ENCODE measurements around the gene SEZ6.

SEZ6 gene

DNA sequence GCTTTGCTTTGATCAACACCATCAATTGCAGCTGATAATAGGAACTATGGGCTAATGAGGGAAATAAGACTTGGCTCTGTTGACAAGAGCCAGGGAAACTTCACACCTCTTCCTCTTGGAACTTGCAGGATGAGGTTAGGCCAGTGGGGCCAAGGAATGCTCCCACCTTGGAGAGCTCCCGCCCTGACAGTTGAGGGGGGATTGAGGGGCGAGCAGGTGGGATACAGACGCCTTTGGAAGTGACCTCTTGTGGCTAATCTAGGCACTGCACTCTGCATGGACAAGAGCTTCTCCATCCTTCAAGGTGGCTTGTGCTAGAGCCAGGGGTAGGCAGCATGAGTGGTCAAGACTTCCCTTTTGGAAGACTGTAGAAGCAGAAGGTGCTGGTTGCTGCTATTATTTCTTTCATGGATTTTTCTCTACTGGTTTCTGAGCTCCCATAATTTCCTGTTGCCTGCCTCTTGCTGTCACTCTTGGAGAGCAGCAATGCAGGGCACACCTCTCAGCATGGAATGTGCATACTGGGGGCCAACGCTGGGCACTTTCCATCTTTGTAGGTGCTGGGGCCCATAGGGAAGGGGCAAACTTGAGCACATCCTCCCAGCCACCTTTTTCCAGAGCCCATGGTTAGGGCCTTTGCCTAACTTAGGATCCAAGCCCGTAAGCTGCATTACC lies 52.3 kb downstream of the SEZ6 start:
- DNase-seq = peak in 3 of 14 donors; percentile 26 to 33 (median 27)

GRCh38 chr17:28951991-28952975 lies 53.5 kb downstream of the SEZ6 start:
- peak; percentile 79 to 100 (median 96) for DNase-seq

DNA sequence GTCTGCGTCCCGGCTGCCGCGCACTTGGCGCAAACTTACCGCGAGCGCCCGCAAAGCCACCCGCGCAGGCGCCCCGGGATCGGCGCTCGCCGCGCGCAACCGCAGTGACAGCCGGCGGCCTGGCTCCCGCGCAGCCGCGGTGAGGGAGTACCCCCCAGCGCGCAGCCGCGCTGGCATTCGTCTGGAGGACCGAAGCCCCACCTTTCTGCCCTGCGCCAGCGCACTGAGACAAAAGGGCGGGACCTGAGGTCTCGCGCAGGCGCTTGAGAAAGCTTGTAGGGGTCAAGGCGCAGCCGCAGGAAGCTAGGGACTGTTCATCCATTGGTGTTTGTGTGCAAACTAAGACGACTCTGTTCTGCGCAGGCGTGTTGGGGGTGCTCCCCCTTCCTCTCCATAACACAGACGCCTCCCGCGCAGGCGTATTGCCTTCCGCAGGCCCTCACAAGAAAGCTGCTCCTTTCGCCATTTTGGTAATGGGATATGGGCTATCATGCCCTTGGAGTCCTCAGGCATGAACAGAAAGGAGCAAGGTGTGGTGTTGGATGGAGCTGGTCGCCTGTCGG lies 54.3 kb downstream of the SEZ6 start, which contains the start of gene PHF12:
Gene PHF12, minus strand, starts transcription at position 91 of the 563 bp plus-strand sequence. CDS start 558 bp downstream, outside the sequence.
- peak; percentile 91 to 100 (median 99) for DNase-seq

DNA sequence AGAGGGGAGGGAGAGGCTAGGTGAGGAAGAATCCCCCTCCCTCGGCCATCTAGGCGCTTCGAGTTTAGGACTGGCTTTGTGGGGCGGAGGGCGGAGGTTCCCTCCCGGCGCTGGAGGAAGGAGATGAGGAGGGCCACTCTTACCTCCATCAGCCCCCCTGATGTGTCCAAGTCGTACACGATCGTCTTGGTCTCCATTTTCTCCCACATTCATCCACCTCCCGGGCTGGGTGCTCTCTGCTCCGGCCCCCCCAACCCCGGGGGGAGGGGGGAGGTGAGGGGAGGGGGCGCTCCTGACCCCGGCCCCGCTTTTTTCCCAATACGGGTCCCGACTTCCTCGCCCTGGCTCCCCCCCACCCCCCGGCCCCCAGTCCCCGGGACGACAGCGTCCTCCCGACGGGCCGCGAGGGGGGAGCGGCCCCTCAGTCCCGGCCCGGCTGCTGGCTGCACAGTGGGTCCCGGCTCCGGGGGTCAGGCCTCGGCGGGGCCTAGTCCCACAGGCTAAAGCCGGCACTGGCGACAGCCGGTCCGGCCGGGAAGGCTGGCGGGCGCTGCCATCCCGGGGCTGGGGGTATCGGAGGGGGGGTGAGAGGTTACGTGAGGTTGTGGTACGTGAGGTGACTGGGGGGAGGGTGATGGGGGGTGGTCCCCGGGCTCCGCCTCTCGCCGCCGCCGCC lies 54.9 kb downstream of the SEZ6 start:
- no peak for DNase-seq

DNA sequence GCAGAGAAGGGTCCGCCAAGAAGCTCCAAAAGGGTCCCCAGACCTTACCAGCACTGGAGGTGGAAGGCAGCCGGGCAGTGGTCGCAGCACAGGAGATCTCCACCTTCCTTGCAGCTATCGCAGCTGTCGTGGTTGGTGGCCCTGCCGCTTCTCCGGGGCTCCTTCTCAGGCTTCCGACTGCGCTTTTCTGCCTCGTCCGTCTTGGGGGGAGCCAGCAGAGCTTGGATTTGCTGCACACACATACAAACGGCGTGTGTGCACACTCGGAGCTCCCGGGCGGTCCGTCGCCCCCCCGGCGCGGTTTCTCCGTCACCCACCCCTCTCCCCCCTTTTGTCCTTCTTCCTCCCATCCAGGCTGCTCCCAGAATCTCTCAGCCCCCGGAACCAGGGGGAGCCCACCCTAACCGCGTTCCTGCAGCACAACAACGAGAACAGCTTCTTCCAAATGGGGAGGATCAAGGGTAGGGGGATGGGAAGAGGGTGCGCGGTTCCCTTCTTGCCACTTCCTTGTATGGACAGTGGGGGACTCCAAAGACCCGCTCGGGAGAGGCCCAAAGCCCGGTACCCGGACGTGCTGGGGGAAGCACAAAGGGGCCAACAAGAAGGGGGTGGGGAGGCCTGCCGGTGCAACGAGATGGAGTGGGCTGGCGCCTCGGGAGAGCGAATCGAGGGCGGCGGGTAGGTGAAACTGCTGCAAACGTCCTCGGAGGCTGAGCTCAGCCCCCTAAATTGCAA lies 55.6 kb downstream of the SEZ6 start:
- DNase-seq = peak in 11 of 14 donors; percentile 35 to 70 (median 53)

GRCh38 chr17:28949185-28950016 lies 56.4 kb downstream of the SEZ6 start:
- peak in 10 of 14 donors; percentile 52 to 76 (median 69) for DNase-seq

DNA sequence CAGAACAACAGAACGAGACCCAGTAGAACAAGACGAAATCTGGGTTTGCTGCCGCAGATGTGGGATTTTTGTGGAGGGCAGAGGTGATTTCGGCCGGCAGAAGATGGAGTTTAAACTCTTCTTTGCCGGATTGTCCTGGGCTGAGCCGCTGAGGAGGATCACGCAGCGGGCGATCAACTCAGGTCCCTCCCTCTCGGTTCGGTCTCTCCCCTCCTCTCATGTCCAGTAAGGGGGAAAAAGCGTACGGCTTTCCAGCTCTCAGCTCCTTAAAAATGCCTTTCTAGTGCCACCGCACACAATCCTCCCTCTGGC lies 57.0 kb downstream of the SEZ6 start:
- DNase-seq = peak in 2 of 14 donors; percentile 49 to 63

DNA sequence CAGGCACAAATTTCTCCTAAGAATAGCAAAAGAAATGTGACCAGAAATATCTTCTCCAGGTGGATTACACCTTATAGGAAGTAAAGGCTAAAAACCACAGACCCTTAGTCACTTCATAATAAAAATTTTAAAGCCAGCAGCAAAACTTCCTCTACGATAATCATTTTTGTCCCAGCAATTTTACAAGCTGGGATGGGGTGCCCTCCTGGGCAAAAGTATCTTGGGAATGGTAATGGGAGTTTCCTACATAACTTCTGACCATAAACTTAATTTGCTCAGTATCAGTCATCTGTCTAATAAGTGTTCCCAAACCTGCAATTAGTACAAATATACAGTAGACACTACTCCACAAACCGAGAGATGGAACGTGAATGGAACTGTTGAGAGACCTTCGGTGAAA lies 57.5 kb downstream of the SEZ6 start:
- DNase-seq = no peak

- no peak for DNase-seq
Measured at GRCh38 chr17:28947639-28948038, 58.2 kb downstream of the SEZ6 start.

DNA sequence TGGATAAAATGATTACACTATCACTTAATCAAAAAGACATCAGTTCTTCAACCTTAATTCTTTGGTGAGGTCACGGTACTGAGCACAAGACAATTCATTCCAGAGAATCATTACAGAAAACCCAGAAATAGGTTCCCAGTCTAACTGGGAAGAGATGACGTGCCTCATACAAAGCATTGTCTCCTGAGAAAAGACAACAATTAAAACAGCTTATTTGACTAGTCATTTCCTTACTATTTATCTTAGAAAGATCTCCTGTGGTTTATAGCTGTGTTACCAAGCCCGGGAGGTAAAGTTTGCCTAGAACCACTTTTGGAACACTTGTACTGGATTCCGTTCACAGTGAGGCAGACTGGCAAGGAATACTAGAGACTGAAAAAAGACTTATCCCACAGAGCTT lies 59.6 kb downstream of the SEZ6 start:
- DNase-seq = no peak

DNA sequence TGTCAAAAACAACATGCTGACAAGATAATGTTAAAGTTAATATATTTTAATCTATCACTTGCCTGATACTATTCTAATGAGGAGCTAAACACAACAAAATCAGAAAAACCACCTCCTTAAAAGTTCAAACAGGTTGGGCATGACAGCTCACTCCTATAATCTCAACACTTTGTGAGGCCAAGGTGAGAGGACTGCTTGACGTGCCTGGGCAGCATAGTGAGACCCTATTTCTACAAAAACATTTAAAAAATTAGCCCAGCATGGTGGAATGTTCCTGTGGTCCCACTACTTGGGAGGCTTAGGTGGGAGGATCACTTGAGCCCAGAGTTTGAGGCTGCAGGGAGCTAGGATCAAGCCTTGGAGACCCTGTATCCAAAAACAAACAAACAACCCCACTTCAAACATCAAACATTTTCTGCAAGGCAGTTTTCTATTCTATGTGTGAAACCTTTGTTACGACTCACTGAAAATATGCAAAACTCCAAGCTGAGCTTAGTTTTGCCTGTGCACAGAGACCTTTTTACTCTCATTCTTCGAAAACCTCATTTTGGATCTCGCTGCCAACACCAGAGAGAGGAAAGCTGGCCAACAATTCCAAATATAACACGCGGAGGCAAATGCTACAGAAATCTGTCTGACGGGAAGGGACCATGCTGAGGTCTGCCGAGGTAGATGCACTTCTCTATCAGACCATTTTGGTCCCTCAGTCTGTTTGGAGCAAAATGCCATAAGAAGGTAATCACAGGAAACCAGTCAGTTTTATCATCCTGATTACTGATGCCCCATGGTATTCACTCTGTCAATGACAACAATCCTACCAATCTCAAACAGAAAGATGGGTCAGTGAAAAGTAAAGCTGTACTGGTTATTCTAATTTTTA lies 60.7 kb downstream of the SEZ6 start:
- DNase-seq = peak in 1 of 14 donors; percentile 53

GRCh38 chr17:28944343-28944742 lies 61.5 kb downstream of the SEZ6 start:
- no peak for DNase-seq

- no peak for DNase-seq
Measured at GRCh38 chr17:28942925-28943324, 62.9 kb downstream of the SEZ6 start.

DNA sequence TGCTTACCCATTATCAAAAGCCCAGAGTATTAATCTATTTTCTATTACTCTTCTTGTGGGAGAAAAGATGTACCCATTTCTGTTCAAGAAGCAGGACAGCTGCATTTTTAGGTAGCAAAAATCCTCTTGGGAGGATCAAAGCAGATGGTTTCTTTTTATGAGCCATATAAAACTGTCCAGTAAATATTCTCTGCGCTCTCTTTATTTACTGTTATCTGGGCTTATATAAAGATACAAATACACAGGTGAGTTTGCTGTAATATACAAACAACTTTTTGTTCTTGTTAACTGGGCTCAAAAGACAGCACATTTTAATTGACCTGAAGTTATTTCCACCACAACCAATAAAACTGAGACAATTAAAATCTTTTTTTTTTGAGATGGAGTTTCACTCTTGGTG lies 64.6 kb downstream of the SEZ6 start:
- no peak for DNase-seq

GRCh38 chr17:28940675-28941074 lies 65.2 kb downstream of the SEZ6 start:
- DNase-seq = peak in 4 of 14 donors; percentile 3 to 30 (median 13)

GRCh38 chr17:28940142-28940541 lies 65.7 kb downstream of the SEZ6 start:
- no peak for DNase-seq

DNA sequence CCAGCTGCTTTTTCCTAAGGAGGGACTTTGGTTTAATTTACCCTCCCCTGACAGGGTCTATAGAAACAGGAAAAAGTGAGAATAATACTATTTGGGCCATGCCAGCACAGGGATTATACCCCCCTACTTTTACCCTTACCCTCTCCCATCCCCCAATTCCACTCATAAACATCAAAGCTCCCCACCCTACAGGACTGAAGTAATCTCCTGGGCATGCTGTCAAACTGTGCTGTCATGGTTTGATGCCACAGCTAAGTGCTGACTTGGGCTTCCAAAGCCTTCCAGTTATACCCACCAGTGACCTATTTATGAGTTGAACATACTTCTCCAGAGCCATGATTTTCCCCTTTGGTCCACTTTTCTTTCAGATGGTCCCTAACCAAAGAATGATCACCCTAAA lies 67.3 kb downstream of the SEZ6 start:
- peak in 2 of 14 donors; percentile 15 to 34 for DNase-seq

- DNase-seq = peak in 10 of 14 donors; percentile 3 to 51 (median 34)
Measured at GRCh38 chr17:28937044-28937729, 68.6 kb downstream of the SEZ6 start.

All from C1 segment of cervical spinal cord (tissue), 14 donors.